Activated CD8-positive, alpha-beta memory T cell treated with anti-CD3 and anti-CD28 coated beads, Interleukin-2, amount 50 U/mL, for 24 hours (primary cell): Measurements from ENCODE around the gene CNTRL.
"Not testable (repeated sequence)": the region's sequence is repeated elsewhere in the genome, so short reads cannot be mapped to it uniquely, and the experiment has no call there.

Source experiments
- DNase-seq: peaks from one replicate; pipeline ENCODE4 v3.0.0-alpha.2; 2020; ENCODE audit errors: extremely low read depth

CNTRL gene

GRCh38 chr9:121071756-121072421 lies 2.9 kb upstream of the CNTRL start:
- no peak for DNase-seq

- DNase-seq: no peak
Measured at GRCh38 chr9:121073038-121073437, 1.7 kb upstream of the CNTRL start.

- no peak for DNase-seq
Measured at GRCh38 chr9:121075251-121076036, 689 bp downstream of the CNTRL start.

GRCh38 chr9:121082075-121082474 lies 7.3 kb downstream of the CNTRL start:
- no peak for DNase-seq

- DNase-seq: no peak
Measured at GRCh38 chr9:121085661-121086060, 10.9 kb downstream of the CNTRL start.

GRCh38 chr9:121088576-121088975 lies 13.8 kb downstream of the CNTRL start:
- DNase-seq: no peak

- DNase-seq: not testable (repeated sequence)
Measured at GRCh38 chr9:121090743-121091142, 16.0 kb downstream of the CNTRL start.

GRCh38 chr9:121095057-121095456 lies 20.3 kb downstream of the CNTRL start:
- no peak for DNase-seq

- DNase-seq: no peak
Measured at GRCh38 chr9:121098567-121099198, 23.9 kb downstream of the CNTRL start.

GRCh38 chr9:121104054-121104453 lies 29.3 kb downstream of the CNTRL start:
- DNase-seq: not testable (repeated sequence)

- no peak for DNase-seq
Measured at GRCh38 chr9:121105531-121105930, 30.8 kb downstream of the CNTRL start.

GRCh38 chr9:121107029-121107428 lies 32.3 kb downstream of the CNTRL start:
- DNase-seq: no peak

GRCh38 chr9:121107881-121108280 lies 33.1 kb downstream of the CNTRL start:
- DNase-seq: no peak

- DNase-seq: no peak
Measured at GRCh38 chr9:121115466-121115865, 40.7 kb downstream of the CNTRL start.

- no peak for DNase-seq
Measured at GRCh38 chr9:121118266-121118665, 43.5 kb downstream of the CNTRL start.

- DNase-seq: no peak
Measured at GRCh38 chr9:121120386-121120785, 45.6 kb downstream of the CNTRL start.

GRCh38 chr9:121121582-121122087 lies 46.9 kb downstream of the CNTRL start:
- peak; percentile 95 for DNase-seq

- DNase-seq: no peak
Measured at GRCh38 chr9:121122246-121123032, 47.7 kb downstream of the CNTRL start.

- DNase-seq: no peak
Measured at GRCh38 chr9:121123816-121124535, 49.2 kb downstream of the CNTRL start.

- no peak for DNase-seq
Measured at GRCh38 chr9:121125590-121125989, 50.8 kb downstream of the CNTRL start.

GRCh38 chr9:121129384-121129783 lies 54.6 kb downstream of the CNTRL start:
- not testable (repeated sequence) for DNase-seq
